KOPT-K1 (cell line): Measurements from ENCODE around the gene SCG5.

Experiments used
- H3K27ac ChIP-seq: fragments of 200-600 bp; sonication (generic); 2 replicates; pipeline ENCODE4 v1.5.1; 2016; ENCODE audit warnings: antibody characterized with exemption, mild to moderate bottlenecking, low read depth, low read length; ENCODE audit not compliant: poor library complexity, severe bottlenecking
- H3K36me3 ChIP-seq: fragments of 200-600 bp; sonication (generic); 2 replicates; pipeline ENCODE4 v1.5.1; 2017; ENCODE audit warnings: antibody characterized with exemption, mild to moderate bottlenecking, low read length, moderate library complexity; ENCODE audit not compliant: insufficient read depth
- H3K9me3 ChIP-seq: fragments of 200-600 bp; sonication (generic); 2 replicates; pipeline ENCODE4 v1.5.1; 2017; ENCODE audit warnings: antibody characterized with exemption, low read length, mild to moderate bottlenecking; ENCODE audit not compliant: insufficient read depth, poor library complexity, severe bottlenecking

The SCG5 gene

DNA sequence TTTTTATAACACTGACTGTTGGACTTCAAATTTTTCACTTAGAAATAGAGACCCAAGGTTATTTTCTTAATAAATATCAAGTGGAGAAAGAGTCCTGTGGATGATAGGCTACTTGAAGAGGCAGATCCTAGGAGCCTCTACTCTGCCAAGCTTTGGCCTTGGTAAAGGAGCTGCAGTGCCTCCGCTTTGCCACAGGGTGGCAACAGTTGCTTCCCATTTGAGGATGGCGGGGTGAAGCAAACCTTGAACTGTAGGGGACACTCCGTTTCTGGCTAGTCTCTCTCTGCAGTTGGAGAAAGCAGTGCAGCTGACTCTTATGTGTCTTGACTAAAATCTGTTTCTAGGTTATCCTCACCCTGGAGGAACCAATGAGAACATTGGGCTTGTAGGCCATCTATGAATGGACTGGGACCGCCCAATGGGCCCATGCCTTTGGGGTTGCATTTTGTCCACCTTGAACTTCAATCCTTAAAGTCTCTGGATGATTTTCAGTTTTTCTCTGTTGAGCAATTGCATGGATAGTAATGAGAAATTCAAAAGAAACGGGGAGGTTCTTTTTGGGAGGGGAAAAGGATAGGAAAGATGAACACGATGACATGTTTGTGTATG is 9.8 kb downstream of the SCG5 start:
- H3K9me3 ChIP-seq: no peaks in the 10 kb centered on the region
- peaks cover 80% of the 10 kb centered on the region for H3K36me3 ChIP-seq
- H3K27ac ChIP-seq: no peak overlapping the region

GRCh38 chr15:32652178-32652577 is 10.7 kb downstream of the SCG5 start:
- Histone ChIP-seq H3K9me3 (no peaks in the 10 kb centered on the region), H3K27ac (no peak overlapping the region)

GRCh38 chr15:32656091-32656490 is 14.6 kb downstream of the SCG5 start:
- H3K36me3 ChIP-seq: peaks cover 63% of the 10 kb centered on the region
- no peaks in the 10 kb centered on the region for H3K9me3 ChIP-seq
- H3K27ac ChIP-seq: no peak overlapping the region

More at GRCh38 chr15:32652178-32652577, 10.7 kb downstream of the SCG5 start:
- H3K36me3 ChIP-seq: peaks cover 75% of the 10 kb centered on the region

DNA sequence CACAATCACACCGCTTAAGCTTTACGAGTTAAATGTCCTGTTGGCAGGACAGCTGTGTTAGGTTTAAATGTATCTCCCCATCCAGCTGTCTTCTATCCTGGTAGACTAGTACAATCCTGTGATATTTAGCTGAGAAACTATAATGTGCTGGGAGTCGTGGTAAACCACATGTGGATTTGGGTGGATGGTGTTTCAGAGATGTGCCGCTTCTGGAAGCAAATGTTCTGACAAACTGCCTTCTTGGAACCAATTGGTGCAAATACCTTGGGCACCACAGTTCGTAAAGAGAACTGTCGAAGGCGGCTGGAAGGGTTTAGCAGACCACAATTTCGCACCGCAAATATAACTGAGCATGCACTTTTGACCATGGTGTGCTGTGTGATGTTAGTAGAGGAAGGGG is 15.0 kb downstream of the SCG5 start:
- Histone ChIP-seq H3K27ac (no peak overlapping the region), H3K36me3 (peaks cover 63% of the 10 kb centered on the region), H3K9me3 (no peaks in the 10 kb centered on the region)

- H3K9me3 ChIP-seq: no peaks in the 10 kb centered on the region
- H3K27ac ChIP-seq: no peak overlapping the region
- H3K36me3 ChIP-seq: peaks cover 55% of the 10 kb centered on the region
Observed at GRCh38 chr15:32657198-32657883, 15.8 kb downstream of the SCG5 start.

GRCh38 chr15:32657941-32658340 is 16.4 kb downstream of the SCG5 start:
- Histone ChIP-seq H3K27ac (no peak overlapping the region), H3K9me3 (no peaks in the 10 kb centered on the region), H3K36me3 (peaks cover 52% of the 10 kb centered on the region)

DNA sequence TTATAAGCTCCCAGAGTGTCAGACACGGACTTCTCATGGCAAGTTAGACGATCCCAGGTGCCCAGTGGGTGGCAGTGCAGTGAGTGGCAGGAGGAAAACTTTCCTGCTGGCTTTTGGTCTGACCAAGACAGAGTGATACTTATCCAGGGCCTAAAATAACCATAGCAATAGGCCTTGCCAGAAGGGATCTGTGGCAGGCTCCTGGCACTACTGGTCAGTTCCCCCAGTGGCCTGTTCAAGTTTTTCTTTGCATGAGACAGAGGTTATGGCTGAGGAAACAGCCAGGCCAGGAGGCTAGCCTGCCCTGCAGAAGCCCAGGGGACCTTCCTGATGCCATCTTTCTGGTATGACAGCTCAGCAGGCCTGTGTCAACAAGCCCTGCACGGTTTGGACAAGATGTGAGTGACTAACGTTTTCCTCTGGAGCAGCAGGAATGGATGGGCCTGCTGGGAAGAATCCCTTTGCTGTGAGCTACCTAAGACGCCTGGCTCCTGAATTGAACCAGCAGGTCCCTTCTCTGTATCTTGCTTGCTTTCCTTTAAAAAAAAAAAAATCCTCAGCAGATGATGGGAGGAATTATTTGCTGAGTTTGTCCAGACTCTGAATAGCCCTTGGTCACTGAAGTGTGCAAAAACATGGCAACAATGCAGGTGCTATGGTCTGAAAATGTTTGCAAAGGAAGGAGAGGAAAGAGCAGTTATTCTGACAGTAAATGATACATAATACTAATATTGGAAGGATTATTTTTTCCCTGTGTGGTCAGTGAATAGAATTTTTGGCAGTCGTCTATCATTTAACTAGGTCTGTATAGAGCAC is 18.0 kb downstream of the SCG5 start:
- Histone ChIP-seq H3K36me3 (peaks cover 40% of the 10 kb centered on the region), H3K9me3 (no peaks in the 10 kb centered on the region), H3K27ac (no peak overlapping the region)

- H3K27ac ChIP-seq: no peak overlapping the region
- peaks cover 12% of the 10 kb centered on the region for H3K36me3 ChIP-seq
- no peaks in the 10 kb centered on the region for H3K9me3 ChIP-seq
Observed at GRCh38 chr15:32663671-32664070, 22.2 kb downstream of the SCG5 start.

DNA sequence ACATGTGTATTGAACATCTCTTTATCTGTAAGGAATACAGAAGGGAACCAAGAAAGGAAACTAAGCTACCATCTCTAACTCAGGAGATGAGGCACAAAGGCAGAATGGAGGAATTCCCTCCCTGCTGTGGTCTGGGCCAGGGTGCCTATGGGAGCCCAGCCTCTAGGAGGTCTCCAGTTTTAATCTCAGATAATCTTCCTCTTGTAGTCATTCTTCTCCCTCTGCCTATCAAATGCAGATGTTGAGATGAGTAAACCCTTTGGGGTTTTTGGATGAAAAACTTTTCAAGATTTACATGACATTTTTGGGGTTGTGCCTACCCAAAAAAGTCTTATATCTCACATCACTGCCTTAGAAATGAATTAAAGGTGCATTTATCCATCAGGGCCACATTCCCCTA is 23.3 kb downstream of the SCG5 start:
- H3K36me3 ChIP-seq: peaks cover 12% of the 10 kb centered on the region
- H3K9me3 ChIP-seq: no peaks in the 10 kb centered on the region
- no peak overlapping the region for H3K27ac ChIP-seq

DNA sequence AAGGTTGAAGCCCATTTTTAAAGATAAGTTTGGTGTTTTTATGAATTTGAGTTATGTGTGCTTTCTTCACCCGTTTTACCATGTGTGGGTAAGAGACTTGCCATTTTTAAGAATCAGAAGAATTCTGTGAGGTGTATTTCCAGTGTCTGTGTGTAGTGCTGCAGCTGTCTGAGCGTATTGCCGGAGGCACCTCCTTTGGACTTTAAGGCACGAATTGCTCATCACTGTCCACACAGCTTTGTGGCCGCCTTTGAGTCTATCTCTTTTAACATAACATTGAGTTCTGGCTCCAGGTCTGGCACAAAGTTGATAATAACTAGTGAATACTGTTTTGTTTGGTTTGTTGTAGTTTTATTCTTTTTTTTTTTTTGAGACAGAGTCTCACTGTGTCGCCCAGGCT is 25.8 kb downstream of the SCG5 start:
- Histone ChIP-seq H3K9me3 (no peaks in the 10 kb centered on the region), H3K36me3 (peaks cover 4% of the 10 kb centered on the region), H3K27ac (no peak overlapping the region)

DNA sequence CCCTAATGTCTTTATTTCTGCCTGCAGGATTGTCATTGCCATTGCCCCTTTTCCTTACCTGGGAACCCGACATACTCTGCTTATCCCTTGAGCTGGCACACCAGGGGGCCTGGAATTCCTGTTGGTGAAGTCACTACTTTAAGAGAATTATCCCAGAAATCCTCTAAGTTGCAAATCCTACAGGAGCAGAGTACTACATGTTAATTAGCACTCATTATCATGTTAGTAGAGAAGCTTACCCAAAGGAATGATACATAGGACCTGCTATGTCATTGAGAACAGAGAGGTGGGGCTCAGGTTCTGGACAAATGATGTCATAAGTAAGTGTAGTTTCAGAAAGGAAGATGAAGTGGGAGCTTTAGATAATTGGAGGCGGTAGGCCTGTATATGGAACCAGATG is 27.4 kb downstream of the SCG5 start:
- Histone ChIP-seq H3K36me3 (peaks cover under 1% of the 10 kb centered on the region), H3K9me3 (no peaks in the 10 kb centered on the region), H3K27ac (no peak overlapping the region)

DNA sequence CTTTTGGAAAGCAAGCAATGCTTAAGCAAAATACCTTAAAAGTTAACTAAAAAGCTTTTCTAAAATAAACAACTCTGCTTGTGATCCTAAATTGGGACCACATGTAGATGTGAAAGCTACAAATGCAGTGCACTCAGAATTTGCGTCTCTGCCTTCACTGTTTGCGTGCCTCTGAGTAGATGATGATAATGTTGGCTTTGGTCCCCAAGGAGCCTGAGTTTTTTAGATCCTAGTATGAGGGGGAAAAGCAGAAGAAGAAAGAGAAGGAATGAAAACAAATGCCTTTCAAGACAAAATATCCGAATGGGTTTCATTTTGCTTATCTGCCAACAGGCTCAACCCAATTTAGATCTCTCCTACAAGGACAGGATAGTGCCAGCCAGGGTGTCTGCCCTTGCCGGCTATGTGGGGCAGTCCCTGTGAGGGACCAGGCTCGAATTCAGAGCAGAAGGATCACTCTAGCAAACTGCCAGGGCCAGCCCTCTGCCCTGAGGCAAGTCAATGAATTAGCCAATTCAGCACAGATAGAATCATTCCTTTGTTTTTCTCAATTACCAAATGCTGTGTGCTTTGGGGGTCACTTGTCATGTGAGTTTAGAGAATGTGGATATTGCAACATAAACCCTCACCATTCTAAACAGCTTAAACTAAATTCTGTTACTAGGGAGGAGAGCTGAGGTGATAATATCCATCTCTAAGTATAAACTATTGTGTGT is 28.5 kb downstream of the SCG5 start:
- Histone ChIP-seq H3K36me3 (no peaks in the 10 kb centered on the region; the same call in 1 of the 2 replicates), H3K27ac (no peak overlapping the region), H3K9me3 (no peaks in the 10 kb centered on the region)

DNA sequence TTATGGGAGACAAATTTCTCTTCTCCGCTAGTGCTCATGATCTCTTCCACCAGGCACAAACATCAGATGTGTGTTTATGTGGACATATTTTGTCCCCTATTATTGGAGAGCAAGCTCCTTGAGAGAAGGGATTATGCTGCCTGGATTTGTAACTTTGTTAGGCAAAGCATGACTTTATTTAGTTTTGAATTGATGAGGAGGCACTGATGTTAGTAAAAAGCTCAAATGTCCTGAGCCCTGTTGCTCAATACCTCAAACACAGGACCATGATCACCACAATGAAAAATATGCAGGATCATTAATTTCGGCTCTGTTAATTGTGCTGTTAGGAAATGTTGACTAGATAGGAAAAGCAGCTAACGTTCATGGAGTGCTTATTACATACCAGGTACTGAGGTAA is 29.1 kb downstream of the SCG5 start:
- H3K27ac ChIP-seq: no peak overlapping the region
- no peaks in the 10 kb centered on the region for H3K9me3 ChIP-seq

GRCh38 chr15:32671339-32672325 is 30.1 kb downstream of the SCG5 start:
- no peak overlapping the region for H3K27ac ChIP-seq
- H3K36me3 ChIP-seq: no peaks in the 10 kb centered on the region; the same call in 1 of the 2 replicates
- H3K9me3 ChIP-seq: no peaks in the 10 kb centered on the region

More for the DNA sequence above, 29.1 kb downstream of the SCG5 start:
- no peaks in the 10 kb centered on the region; the same call in 1 of the 2 replicates for H3K36me3 ChIP-seq
